Muscle layer of colon (tissue), 2 donors: ENCODE results near the gene RTRAF.

Experiments used
- H3K27ac ChIP-seq: one replicate; pipeline ENCODE4 v1.7.0; 2013; ENCODE audit warnings: low read depth, mild to moderate bottlenecking, low read length, moderate library complexity
- H3K27me3 ChIP-seq, 2 donors: one replicate each; pipeline ENCODE4 v1.7.0; 2013; ENCODE audit warnings: low read length in 2 of 2, mild to moderate bottlenecking in 2 of 2; ENCODE audit not compliant: insufficient read depth in 2 of 2, control insufficient read depth in 1 of 2
- H3K36me3 ChIP-seq: one replicate; pipeline ENCODE4 v1.7.0; 2013; ENCODE audit warnings: mild to moderate bottlenecking, low read length; ENCODE audit not compliant: insufficient read depth
- H3K4me1 ChIP-seq: one replicate; pipeline ENCODE4 v1.7.0; 2013; ENCODE audit warnings: mild to moderate bottlenecking, low read length; ENCODE audit not compliant: insufficient read depth
- H3K4me3 ChIP-seq, 2 donors: one replicate each; pipeline ENCODE4 v1.7.0; 2013; ENCODE audit warnings: low read length in 2 of 2, low read depth in 1 of 2, mild to moderate bottlenecking in 1 of 2, moderate library complexity in 1 of 2
- H3K9ac ChIP-seq: one replicate; pipeline ENCODE4 v1.7.0; 2013; ENCODE audit warnings: low read length
- H3K9me3 ChIP-seq: one replicate; pipeline ENCODE4 v1.7.0; 2013; ENCODE audit warnings: mild to moderate bottlenecking, low read length
- donor health status: abdominal sarcoma.
- donor health status: Adenocarcinoma of cecum.

RTRAF gene

DNA sequence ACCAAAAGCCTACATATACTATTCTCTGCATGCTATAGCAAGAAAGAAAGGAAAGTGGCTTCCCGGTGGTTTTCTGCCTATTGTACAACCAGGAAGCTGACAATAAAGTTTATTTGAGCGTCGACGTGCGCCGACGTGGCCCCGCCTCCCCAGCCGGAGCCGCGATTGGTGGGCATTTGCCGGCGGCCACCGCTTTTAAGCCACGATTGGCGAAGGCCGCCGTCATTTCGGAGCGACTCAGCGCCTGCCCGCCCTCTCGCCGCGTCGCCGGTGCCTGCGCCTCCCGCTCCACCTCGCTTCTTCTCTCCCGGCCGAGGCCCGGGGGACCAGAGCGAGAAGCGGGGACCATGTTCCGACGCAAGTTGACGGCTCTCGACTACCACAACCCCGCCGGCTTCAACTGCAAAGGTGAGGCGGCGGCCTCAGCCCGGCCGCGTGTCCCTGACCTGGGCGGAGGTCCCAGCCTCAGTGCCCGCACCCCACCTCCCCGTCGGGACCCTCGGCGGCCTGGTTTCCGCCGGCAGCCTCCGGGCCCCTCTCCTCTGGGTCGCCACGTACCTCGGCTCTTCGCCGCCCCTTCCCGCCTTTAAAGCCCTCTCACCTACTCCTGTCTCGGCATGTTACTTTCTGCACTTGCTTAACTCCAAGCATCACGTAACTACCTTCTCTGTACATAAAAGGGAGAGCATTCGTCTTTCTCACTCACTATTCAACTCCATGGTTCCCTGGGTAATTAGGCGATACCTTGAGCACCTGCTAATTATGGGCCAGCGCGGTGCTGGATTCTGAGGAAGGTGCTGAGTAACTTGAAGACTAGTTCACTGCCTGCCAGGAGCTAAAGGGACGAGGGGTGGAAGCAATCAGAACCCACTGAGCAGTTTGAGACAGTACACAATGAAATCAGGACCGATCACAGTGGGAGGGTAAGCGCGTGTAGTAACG is at the start of gene RTRAF:
RTRAF (plus strand) TSS at position 254 of the 942 bp plus-strand sequence; CDS start at position 348, 94 bp downstream.
- peak within 1 kb of the TSS; percentile 74 for H3K9ac ChIP-seq
- H3K4me3 ChIP-seq = peak within 1 kb of the TSS; percentile 81 to 88
- H3K36me3 ChIP-seq = peaks cover 16% of the 10 kb centered on the region
- H3K27ac ChIP-seq = peak within 1 kb of the TSS; percentile 90
- peaks cover 14% of the 10 kb centered on the region for H3K4me1 ChIP-seq
- no peaks in the 10 kb centered on the region for H3K9me3 ChIP-seq
- no peaks in the 10 kb centered on the region for H3K27me3 ChIP-seq

DNA sequence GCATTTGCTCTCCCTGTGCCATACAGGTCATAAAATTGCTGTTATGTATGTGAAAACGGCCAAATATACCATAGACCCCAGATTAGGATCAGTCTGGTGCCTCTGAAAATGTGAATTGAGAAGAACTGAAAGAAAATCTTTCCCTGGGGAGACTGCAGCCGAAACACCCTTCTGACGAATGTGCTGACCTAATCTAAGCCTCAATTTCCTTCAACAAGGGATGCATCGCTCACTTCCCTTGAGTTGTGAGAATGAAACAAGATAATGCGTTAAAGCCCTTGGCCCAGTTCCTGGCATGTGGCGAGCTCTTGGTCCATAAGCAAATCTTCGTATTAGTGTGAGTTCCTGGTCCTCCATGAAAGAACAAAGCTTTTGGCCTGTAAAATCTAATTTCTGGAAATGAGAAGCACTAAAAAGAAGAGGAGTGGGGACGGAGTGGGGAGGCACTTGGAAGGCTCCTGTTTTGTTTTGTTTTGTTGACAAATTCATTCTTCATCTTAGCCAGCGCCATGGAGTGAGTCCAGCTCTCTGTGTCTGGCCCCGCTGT is 49.5 kb upstream of the RTRAF start:
- H3K4me3 ChIP-seq = no peak overlapping the region
- no peaks in the 10 kb centered on the region for H3K9me3 ChIP-seq
- no peaks in the 10 kb centered on the region for H3K4me1 ChIP-seq
- H3K9ac ChIP-seq = no peak overlapping the region
- no peak overlapping the region for H3K27ac ChIP-seq
- H3K27me3 ChIP-seq = no peaks in the 10 kb centered on the region
- H3K36me3 ChIP-seq = no peaks in the 10 kb centered on the region

DNA sequence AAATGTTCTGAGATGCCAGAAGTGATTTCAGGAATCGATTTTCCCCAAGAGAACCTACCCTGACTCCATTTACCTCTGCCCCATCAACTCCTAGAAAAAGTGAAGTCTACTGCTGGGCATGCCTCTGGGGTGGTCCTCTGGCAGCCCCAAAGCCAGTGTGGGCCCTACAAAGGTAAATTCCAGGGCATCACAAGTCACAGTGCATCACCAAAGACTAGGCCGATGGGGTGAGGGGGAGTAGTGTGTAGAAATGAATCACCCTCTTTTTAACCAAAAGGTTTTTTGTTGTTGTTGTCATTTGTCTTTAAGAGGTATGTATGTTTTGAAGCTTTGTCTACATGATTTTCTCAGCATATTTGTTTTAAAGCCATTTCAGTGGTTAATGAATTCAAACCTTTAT is 46.4 kb upstream of the RTRAF start:
- Histone ChIP-seq H3K4me1 (no peaks in the 10 kb centered on the region), H3K36me3 (no peaks in the 10 kb centered on the region), H3K9ac (no peak overlapping the region), H3K27ac (no peak overlapping the region), H3K9me3 (no peaks in the 10 kb centered on the region), H3K4me3 (no peak overlapping the region), H3K27me3 (no peaks in the 10 kb centered on the region)

DNA sequence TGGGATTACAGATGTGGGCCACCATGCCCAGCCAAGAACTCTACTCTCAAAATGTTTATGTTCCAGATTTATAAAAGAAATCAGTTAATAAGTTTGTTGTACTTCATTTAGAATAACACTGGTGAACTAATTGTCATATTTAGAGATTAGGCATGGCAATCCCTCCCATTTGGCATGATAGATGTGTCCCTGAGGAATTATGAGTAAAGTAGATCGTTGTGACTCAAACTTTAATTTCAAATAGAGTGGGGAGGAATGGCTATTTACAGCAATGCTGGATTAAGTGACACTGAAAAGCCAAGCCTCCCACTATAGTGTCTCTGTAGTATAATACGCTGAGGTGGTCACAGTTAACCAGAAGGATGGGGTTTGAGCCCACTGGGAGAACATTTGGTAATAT is 39.3 kb upstream of the RTRAF start:
- H3K4me1 ChIP-seq = no peaks in the 10 kb centered on the region
- H3K36me3 ChIP-seq = peaks cover 15% of the 10 kb centered on the region
- no peaks in the 10 kb centered on the region for H3K9me3 ChIP-seq
- no peak overlapping the region for H3K27ac ChIP-seq
- no peak overlapping the region for H3K4me3 ChIP-seq
- H3K27me3 ChIP-seq = no peaks in the 10 kb centered on the region
- H3K9ac ChIP-seq = no peak overlapping the region

DNA sequence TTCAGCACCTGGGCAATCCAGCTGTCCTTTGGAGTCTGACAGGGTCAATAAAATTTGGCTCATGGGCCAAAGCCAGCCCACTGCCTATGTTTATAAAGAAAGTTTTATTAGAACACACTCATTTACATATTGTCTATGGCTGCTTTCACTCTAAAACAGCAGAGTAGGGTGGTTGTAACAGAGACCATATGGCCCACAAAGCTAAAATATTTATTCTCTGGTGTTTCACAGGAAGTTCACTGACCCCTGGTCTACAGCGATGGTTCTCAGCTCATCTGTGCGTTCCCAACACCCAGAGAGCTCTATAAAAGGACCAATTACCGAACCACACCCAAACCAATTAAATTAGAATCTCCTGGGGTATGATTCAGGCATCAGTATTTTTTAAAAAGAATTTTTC is 37.7 kb upstream of the RTRAF start:
- H3K9me3 ChIP-seq = no peaks in the 10 kb centered on the region
- H3K9ac ChIP-seq = no peak overlapping the region
- no peak overlapping the region for H3K27ac ChIP-seq
- no peaks in the 10 kb centered on the region for H3K4me1 ChIP-seq
- H3K4me3 ChIP-seq = no peak overlapping the region
- peaks cover 15% of the 10 kb centered on the region for H3K36me3 ChIP-seq
- H3K27me3 ChIP-seq = no peaks in the 10 kb centered on the region

DNA sequence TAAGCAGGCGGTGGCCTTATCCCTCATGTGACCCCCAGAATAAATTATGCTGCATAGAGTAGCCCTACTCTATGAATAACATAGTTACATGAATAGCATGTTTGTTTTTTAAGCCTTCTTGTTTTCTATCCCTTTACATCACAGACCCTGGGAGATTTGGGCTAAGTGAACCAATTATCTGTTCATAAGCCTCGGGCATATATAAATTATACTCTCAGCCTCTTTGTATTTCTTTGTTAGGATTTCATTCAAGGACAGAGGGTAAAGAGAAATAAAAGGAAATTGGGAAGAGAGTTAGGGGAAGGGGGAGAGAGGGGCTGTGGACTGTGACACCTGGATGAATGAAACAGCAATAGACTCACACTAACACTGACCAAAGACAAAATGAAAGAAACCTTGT is 35.3 kb upstream of the RTRAF start:
- peaks cover 25% of the 10 kb centered on the region for H3K36me3 ChIP-seq
- no peaks in the 10 kb centered on the region for H3K27me3 ChIP-seq
- no peak overlapping the region for H3K27ac ChIP-seq
- H3K9ac ChIP-seq = no peak overlapping the region
- H3K4me3 ChIP-seq = no peak overlapping the region
- H3K9me3 ChIP-seq = no peaks in the 10 kb centered on the region
- no peaks in the 10 kb centered on the region for H3K4me1 ChIP-seq

DNA sequence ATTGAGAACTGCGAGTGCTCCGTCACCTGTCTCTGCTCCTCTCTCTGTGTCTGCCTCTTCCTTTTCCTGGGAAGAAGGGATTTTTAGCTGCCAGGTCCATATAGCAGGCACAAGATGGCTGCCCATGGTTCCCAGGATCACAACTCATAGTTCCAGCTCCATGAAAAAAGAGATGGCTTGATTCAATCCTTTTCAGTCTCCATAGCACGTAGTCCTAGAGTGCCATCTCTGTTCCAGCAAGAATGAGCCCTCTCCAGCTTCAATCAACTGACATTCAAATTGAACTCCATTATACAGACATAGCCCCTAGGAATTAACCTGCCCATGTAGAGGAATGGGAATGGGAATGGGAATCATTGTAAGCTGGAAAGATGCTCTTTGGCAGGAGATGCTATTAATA is 34.7 kb upstream of the RTRAF start:
- Histone ChIP-seq H3K4me1 (no peaks in the 10 kb centered on the region), H3K9me3 (no peaks in the 10 kb centered on the region), H3K27me3 (no peaks in the 10 kb centered on the region), H3K4me3 (no peak overlapping the region), H3K36me3 (peaks cover 25% of the 10 kb centered on the region), H3K9ac (no peak overlapping the region), H3K27ac (no peak overlapping the region)

DNA sequence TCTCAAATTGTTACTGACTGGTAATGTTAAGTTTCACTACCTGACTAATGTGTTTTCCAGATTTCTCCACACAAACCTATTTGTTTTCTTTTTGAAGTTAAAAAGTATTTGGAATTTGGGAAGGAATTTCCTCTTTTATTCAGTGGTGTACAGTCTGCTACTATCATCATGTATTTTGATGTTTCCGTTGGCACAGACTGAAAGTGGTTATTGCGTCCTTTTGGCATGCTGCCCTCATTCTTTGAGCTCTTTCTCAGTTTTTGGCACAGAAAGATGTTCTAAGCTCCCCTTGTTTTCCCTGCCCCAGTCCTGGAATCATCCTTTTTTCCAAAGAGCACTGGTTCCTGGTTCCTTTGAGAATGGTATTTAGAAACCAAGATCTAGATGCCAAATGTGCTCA is 31.4 kb upstream of the RTRAF start:
- no peak overlapping the region for H3K27ac ChIP-seq
- no peak overlapping the region for H3K9ac ChIP-seq
- peaks cover 3% of the 10 kb centered on the region for H3K4me1 ChIP-seq
- H3K36me3 ChIP-seq = peaks cover 16% of the 10 kb centered on the region
- no peak overlapping the region for H3K4me3 ChIP-seq
- H3K9me3 ChIP-seq = no peaks in the 10 kb centered on the region
- no peaks in the 10 kb centered on the region for H3K27me3 ChIP-seq

DNA sequence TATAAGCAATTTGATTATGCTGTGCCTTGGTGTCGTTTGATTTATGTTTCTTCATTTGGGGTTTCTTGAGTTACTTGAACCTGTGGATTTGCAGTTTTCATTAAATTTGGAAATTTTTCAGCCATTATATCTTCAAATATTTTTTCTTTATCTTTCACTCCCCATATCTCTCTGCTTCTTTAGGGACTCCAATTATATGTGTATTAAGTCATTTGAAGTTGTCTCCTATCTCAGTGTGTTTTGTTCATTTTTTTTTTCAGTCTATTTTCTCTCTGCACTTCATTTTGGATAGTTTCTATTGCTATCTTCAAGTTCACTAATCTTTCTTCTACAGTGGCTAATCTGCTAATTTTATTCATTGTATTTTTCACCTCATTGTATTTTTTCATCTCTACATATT is 29.4 kb upstream of the RTRAF start:
- Histone ChIP-seq H3K27me3 (no peaks in the 10 kb centered on the region), H3K9me3 (no peaks in the 10 kb centered on the region), H3K36me3 (peaks cover 10% of the 10 kb centered on the region), H3K27ac (no peak overlapping the region), H3K4me3 (no peak overlapping the region), H3K4me1 (peaks cover 12% of the 10 kb centered on the region), H3K9ac (no peak overlapping the region)

DNA sequence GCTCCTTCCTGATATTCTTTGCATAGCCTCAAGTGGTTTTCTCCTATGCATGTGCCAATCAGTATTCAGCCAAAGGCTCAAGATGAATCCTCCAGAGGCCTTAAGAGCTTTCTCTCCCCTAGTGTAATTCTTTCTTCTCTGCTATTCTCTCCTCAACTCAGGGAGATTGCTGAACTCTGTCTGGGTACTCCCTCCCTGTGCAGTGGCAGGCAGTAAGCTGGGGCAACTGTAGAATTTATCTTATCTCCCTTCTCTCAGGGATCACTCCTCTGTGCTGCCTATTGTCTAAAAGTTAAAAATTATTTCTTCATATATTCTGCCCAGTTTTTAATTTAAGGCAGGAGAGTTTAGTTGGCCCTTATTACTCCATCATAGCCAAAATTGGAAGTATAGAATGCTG is 28.5 kb upstream of the RTRAF start:
- no peak overlapping the region for H3K27ac ChIP-seq
- no peak overlapping the region for H3K9ac ChIP-seq
- peaks cover 10% of the 10 kb centered on the region for H3K36me3 ChIP-seq

DNA sequence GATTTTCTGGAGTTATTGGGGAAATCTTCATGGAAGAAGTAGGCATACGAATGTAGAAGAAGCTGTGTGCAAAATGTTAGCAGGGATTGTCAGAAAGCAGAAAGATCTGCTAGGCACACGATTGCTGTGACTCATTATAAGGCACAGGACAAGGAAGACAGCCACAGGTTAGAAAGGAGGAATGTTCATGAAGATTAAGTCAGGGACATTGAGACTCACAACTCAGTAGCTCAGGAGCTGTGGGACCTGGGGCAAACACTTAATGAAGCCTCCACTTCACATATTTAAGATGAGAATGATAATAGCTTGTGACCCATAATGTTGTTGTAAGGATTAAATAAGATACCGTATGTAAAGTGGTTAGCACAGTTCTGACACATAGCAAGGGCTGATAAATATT is 26.6 kb upstream of the RTRAF start:
- no peak overlapping the region for H3K4me3 ChIP-seq
- no peak overlapping the region for H3K27ac ChIP-seq
- peaks cover 12% of the 10 kb centered on the region for H3K4me1 ChIP-seq
- no peaks in the 10 kb centered on the region for H3K9me3 ChIP-seq
- peaks cover 10% of the 10 kb centered on the region for H3K36me3 ChIP-seq
- no peaks in the 10 kb centered on the region for H3K27me3 ChIP-seq
- no peak overlapping the region for H3K9ac ChIP-seq

More for the DNA sequence above, 28.5 kb upstream of the RTRAF start:
- H3K4me1 ChIP-seq = peaks cover 12% of the 10 kb centered on the region
- H3K4me3 ChIP-seq = no peak overlapping the region
- H3K9me3 ChIP-seq = no peaks in the 10 kb centered on the region
- no peaks in the 10 kb centered on the region for H3K27me3 ChIP-seq
